Inferior parietal cortex (tissue), 1 donor: ENCODE results near the gene TSPAN6.

Source experiments
- DNase-seq: peaks from one replicate; pipeline ENCODE4 v3.0.0-alpha.2; 2016; ENCODE audit errors: extremely low spot score

TSPAN6 gene

DNA sequence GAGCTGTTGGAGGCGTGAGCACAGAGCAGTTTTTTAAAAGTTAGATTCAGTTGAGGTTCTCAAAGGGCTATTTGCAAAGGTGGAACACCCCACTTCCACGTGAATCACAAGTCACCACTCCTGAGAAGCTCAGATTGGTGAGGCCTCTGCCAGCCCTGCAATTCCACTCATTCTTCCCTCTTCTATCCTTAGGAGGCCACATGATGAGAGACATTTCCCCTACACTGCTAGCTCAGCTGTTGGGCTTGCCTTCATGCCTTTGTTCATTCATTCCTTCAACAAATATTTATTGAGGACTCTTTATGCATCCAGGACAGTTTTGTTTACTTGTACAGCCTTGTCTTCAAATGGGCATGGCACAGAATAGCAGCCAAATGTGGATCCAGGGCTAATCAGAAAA is 11.1 kb upstream of the TSPAN6 start:
- DNase-seq = no peak

DNA sequence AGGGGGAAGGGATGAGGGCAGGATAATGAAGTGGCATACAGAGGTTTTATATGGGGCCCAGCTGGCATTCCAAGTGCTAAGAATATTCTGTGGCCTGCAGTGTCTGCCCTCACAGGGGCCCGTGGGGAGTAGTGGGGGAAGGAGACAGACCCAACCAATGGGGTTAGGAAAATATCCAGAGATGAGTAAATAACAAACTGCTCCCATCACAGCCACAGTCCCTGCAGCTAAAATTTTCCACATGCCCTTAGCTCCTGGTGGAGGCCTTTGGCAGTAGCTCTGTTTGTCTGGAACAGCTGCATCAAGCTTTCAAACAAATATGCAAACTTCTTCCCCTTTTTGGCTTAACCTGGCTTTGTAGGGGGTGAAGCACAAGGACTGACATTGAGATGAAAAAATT is 10.5 kb upstream of the TSPAN6 start:
- no peak for DNase-seq

DNA sequence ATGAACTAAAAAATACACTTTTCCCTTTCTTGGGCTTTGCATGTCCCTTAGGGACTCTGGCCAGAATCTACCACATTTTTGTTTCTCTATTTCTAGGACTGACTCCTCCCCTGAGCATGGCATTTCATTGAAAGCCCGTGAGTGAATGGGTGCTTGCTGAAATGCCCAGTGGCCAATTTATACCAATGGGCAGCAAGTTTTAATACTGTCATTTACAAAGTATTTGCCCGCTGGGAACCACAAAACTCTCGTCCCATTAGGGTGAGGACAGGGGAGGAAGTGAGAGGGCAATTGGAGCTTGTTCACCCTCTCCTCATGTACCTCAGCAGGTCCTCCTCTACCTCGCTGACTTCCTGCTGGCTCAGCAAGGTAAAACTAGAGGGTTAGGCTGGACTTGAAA is 8.5 kb upstream of the TSPAN6 start:
- DNase-seq = no peak

DNA sequence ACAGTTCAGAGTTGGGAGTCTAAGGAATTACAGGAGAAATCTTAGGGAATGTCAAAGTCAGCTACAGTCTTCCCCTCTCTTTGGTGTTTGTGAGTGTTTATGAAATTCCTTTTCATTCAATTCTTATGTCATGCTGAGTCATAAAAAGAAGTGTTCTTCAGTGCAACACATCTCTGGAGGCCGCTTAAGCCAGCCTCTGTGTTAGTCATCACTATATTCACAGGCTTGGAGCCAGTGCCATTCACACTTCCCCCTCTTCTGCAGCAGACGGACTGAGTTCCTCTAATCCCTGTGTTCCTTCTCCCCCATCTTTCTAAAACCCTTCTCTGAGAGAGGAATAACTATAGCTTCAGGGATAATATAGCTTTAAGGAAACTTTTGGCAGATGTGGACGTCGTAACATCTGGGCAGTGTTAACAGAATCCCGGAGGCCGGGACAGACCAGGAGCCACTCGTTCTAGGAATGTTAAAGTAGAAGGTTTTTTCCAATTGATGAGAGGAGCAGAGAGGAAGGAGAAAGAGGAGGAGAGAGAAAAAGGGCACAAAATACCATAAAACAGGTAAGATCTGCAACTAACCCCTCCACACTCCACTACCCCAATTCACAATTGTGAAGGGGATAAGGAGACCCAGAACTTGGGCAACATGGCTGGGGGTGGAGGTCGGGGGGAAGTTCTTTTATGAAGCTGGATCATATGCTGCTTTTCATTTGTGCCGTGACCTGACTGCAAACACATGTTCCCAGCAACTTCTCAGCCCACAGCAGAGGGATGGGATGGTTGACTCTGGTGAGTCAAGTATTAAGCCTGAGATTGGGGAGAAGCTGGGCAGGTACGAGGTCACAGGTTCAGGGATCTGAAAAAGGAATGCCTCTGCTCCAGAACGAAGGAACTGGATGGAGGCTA is 7.6 kb upstream of the TSPAN6 start, which contains the start of gene SRPX2:
SRPX2 (plus strand) TSS at position 244 of the 905 bp plus-strand sequence. CDS start 2,124 bp downstream, outside the sequence.
- DNase-seq = peak; percentile 15

DNA sequence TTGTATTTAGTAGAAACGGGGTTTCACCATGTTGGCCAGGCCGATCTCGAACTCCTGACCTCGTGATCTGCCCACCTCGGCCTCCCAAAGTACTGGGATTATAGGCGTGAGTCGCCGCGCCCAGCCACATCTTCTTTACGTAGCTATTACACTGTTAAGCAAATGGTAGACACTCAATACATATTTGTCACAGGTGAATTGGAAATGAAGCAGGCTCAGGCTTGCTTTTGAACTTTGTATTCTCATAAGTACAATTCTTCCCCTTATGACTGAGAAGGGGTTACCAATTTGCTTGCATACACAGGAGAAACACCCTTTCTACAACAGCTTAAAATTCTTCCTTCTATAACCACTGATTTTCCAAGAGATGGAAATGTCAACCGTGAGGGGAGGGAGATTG is 6.6 kb upstream of the TSPAN6 start:
- no peak for DNase-seq

DNA sequence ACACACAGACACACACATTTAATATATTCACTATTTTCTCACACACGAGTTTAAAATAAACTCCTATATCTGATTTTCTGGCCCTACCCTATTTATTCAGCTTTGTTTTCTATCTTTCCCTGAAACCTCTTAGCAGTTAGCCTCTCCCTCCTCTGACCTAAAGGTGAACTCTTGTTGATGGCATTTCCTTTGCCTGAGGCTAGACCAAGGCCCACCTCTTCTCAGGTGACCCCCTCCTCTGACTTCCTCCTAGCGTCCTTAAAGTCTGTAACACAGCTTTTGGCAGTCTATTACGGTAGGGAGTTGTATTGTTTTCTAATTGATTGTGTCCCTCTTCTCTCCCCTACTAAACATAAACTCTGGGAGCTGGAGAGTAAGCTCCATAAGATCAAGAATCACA is 5.7 kb upstream of the TSPAN6 start:
- DNase-seq = no peak

DNA sequence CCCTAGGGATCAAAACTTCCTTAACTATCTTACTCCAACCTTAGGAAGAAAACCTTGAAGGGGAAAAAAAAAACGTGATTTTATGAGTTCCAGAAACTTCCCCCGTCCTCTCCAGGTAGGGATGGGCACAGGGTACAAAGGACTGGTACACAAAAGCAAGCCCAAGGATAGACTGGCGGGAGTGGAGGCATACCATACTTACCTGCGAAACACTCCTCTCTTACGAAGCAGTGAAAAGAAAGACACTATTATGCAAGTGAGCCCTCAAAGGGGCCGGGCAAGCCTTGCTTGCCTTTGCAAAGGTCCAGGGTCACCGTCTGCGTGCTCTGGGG is 651 bp downstream of the TSPAN6 start:
- no peak for DNase-seq

DNA sequence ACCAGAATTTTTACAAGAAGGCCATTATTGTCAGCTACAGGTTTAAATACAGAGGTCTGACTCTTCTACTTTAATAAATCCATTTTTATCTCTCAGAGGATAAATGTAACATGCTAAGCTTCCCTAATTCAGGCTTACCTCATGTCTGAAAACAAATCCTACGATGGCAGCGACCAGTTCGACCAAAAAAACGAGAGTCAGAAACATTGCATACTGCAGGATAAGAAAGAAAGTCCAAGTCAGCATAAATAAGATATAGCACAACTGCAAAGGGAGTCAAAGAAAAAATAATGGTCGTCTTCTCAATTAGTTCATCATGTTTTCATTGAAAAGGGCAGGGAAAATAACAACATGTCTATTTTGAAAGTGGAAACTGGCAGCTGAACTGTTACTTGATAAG is 1.6 kb downstream of the TSPAN6 start:
- DNase-seq = no peak

DNA sequence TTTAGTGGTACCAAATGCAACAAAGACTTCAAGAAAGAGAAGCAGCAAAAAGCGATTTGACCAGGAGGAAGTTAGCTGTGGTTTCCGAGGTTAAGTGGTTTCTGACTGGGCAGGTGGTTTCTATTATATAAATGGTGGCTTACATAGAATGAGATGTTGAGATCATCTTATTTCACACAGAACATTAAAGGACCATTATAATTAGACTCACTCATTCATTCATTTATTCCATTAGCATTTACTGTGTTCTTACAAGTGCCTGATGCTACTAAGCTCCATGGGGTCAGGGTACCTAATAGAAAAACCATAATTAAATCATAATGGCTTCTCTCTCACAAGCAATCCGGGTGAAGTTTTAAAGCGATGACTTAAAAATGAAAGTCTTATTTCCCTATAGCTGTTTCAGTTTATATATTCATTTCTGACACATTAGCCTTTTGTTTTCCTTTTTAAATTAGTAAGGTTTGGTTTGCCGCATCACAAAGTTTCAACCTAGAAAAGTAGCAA is 10.6 kb downstream of the TSPAN6 start:
- no peak for DNase-seq

DNA sequence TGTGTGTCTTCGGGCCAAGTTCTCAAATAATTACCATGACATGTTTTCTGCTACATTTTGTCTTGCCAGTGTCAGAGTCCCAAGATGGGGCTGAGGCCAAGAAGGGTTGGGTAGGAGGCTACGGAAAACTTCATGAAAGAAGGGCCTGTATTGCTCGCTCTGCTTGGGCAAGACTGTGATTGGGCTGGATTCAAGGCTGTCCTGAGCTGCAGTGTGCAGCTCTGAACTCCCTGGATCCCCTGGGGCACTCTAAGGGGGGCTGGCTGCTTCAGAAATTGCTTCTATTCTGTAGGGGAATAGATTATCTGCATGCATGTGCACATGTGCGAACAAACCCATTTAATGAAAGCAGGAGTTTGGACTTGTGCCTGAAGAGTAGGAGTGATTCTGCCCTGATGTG is 13.6 kb downstream of the TSPAN6 start:
- DNase-seq = no peak

DNA sequence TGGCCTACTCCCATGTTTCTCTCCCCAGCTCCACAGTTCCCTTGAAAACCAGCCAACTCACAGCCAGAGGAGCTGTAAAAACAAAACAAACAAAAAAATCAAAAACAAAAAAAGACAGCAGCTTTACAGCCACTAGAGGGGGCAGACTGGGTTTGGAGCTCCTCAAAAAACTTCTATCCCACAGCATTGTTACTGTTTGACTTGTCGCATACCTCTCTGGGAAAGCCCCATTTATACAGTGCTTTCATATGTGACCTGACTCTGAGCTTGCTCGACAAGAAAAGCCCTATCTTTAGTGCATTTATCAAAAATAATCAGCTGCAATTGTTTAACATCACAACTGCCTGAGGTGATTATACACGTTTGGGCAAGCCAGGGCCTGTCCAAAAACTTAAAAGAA is 21.6 kb downstream of the TSPAN6 start:
- DNase-seq = no peak

DNA sequence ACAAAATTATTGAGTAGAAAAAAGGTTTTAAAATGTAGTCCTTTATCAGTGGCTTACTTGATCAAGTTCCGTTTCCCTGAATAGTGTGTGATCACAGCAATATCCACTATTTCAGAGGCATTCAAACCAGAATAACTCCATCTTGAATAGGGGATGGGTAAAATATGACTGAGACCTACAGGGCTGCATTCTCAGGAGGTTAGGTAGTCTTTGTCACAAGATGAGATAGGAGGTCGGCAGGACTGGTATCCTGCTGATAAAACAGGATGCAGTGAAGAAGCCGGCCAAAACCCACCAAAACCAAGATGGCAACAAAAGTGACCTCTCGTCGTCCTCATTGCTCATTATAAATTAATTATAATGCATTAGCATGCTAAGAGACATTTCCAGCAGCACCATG is 24.7 kb downstream of the TSPAN6 start:
- no peak for DNase-seq

DNA sequence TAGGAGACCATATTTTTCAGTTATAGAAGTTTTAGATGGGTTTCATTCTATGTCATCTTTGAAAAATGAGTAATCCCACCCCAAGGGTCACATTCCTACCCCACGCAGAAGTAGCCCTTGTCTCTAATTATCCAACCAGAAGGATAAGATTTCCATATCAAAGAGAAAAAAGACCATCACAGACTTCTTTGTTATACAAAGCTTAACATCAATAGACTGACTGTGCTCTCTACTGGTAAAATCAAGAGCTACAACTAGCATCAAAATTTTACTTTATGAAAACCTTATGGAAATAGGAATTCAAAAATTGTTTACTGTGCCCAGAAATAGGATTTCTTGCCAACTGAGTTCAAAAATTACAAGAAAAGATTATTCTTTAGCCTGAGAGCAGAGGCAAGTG is 27.0 kb downstream of the TSPAN6 start:
- DNase-seq = no peak

DNA sequence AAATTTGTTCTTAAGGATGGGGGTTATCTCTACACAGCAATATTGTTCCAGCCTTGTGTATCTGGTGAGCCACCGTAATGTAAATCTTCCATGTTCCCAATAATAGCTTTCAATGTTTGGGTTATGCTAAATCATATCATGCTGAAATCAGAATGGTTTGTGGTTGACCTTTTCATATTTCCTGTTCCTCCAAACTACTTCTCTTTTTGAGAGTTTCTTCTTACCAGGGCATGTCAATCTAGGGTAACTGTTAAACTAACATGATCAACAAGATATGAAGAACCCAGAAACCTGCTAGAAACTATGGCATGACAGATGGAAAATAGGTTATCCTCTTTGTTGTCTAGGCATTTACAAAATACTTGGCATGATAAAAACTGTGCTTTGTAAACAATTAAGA is 29.9 kb downstream of the TSPAN6 start:
- no peak for DNase-seq

DNA sequence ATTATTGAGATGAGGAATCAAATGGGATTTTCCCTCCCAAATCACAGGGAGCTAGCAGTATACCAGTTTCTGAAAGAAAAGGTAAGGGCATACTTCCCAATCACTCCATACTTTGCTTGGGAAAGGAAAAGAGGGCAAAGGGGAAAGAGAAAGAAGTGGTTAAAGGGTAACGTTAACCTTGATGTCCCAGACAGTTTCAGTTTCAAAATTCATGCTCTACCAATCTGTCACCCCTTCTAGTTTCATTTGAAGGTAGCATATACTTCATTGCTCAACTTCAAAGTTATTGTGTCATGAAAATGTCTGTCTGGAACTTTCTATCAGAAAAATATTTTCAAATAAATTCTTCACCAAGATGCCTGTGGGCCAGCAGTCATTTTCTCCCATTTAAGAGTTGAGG is 35.8 kb downstream of the TSPAN6 start:
- DNase-seq = no peak

DNA sequence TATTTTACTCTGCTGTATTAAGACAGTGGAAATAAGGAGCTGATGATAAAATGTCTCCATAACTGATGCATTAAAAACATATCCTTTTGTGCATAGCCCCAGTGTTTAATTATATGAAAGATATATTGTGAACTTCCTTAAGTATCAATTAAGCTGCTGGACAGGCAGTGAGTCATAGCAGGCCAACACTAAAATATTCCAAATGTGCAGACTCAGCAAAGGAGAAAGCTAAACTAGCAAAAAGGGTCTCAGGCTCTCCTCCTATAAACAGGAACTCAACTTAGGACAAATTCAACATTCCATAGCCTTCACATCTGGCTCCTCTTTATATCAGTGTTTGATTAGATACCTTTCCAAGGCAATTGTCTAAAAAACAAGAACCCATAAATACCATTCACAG is 36.3 kb downstream of the TSPAN6 start:
- no peak for DNase-seq

DNA sequence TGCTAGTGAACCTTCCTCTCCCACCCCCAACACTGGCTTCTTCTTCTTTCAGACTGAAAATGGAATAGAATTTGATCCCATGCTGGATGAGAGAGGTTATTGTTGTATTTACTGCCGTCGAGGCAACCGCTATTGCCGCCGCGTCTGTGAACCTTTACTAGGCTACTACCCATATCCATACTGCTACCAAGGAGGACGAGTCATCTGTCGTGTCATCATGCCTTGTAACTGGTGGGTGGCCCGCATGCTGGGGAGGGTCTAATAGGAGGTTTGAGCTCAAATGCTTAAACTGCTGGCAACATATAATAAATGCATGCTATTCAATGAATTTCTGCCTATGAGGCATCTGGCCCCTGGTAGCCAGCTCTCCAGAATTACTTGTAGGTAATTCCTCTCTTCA is 37.1 kb downstream of the TSPAN6 start:
- DNase-seq = no peak

DNA sequence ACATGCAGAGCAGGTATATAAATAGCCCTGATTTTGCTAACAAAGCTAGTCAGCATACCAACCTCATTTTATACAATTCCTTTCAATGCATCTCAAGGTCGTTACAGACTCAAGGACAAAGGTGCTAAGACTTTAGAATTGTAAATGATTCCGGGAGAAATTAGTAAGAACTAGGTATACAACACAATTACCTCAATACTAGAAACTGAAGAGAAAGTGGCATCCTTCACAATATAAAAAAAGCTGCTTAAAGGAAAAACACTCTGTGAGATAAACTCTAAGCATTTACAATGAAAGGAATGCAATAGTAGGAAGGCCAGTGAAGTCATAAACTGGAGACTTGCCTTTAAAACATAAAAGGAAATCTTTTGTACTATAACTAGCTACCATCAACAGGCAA is 40.0 kb downstream of the TSPAN6 start:
- no peak for DNase-seq

DNA sequence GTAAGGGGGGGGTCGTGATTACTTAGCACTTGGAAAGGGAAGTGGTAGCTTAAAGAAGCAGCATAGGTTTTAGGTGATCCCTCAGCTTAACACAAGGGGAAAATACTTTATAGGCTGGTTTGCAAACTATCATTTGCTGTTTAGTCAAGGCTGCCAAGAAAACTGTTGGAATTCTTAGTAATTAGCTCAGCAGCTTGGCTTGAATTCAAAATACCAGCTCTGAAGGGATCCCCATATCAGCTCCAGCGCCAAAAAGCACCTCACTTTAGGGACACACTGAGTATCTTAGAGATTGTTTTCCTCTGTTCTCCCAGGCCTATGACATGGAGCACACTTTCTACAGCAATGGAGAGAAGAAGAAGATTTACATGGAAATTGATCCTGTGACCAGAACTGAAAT is 43.0 kb downstream of the TSPAN6 start:
- no peak for DNase-seq

DNA sequence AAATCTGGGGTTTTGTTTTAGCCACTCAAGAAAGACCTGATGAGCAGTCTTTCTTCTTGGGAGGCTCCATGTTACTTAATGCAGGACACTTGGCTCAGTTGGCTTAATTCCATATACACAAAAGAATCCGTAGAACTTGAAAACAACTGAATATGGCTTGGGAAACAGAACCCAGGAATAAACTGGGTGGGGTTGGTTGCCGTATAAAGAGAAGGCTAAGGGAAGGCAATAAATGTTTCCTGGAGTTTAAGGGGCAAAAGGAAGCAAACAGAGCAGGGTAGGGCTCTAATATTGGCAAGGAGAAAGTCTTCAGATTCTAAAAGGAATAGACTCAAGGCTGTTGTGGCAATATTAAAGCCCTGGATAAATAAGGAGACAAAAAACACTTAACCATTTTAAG is 43.5 kb downstream of the TSPAN6 start:
- DNase-seq = no peak

DNA sequence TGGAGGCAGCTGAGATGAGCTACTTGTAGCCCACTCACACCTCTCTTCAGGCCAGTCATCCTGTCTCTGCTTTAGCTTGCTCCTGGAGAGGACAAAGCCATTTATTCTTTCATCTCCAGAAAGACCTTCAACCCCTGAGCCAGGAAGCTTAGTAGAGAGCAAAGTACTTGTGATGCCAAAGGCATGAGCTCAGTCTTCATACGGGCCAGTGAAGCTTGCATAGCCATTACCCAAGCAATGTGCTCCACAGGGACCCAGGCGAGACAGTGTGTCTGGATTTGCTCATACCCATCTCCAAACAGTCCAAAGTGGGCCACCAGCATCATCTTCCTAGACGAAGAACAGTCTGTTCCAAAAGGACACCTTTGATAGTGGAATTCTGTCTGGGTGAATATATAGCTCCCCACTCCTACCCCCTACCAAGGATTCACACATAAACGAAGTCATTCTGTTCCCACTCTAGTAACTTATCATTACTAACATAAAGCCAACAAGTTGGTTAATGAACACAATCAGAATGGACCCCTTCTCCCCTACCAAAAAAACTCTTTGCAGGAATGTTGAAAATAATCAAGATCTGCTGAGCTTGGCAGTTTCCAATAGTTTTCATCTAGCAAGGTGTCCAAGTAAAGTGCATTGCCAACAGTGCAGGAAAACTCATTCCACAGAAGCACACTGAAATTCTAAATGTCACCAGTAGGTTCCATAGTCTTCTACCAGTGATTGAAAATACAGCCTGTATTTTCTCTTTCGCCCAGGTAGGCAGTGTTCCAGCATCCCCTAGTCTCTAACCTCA is 45.2 kb downstream of the TSPAN6 start:
- no peak for DNase-seq

DNA sequence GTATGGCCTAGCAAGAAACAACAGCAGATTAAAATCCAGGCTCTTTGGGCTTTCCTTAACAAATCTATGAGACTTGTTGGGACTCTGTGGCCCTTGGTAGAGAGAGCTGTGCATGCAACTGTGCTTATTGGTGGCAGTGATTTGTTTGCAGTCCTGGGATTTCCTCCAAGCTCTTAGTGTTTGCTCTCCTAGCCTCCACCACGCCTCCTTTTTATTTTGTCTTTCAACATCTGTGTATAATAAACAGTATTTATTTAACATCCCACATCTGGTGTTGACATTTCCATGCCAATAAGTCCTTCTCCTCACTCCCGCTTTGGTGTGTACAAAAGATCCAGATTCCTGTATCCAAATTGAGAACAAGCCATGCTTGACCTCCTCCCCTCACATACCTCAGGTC is 48.7 kb downstream of the TSPAN6 start:
- no peak for DNase-seq

DNA sequence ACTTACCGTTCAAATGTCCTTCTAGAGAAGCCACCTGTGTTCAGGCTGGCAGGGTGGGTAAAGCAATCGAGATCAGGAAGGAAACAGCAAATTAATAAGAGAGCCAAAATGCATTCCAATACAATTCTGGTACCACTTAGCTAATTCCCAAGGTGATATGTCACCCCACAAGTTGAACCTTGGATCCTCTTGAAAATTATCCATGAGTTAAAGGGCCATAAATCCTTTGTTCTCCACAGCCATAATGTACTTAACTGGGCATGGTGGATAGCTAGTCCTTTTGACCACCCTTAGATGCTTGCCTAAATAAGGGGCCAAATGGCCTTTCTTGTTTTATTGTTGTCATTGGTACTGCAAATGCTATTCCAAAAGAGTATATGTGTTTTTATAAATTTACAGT is 49.9 kb downstream of the TSPAN6 start:
- DNase-seq = no peak
